SK-N-SH treated with all-trans-retinoic acid at 6 μM for 48 hours (cell line): Measurements from ENCODE around the gene ARHGAP44.

Experiments used
- ARNTL ChIP-seq: fragments of 450-650 bp; formaldehyde crosslinking; IDR thresholded peaks from 2 replicates; pipeline ENCODE4 v1.5.0; 2020; ENCODE audit warnings: low read depth, mild to moderate bottlenecking, moderate library complexity, borderline replicate concordance
- CSDC2 ChIP-seq: fragments of 250-450 bp; sonication (Bioruptor Pico); IDR thresholded peaks from 2 replicates; pipeline ENCODE4 v1.5.0; 2020; ENCODE audit warnings: mild to moderate bottlenecking, moderate library complexity
- ISL1 ChIP-seq: fragments of 250-450 bp; sonication (Bioruptor Pico); IDR thresholded peaks from 2 replicates; pipeline ENCODE4 v2.1.2; 2022; ENCODE audit warnings: mild to moderate bottlenecking, moderate library complexity
- PATZ1 ChIP-seq: fragments of 250-450 bp; sonication (Bioruptor Pico); IDR thresholded peaks from 2 replicates; pipeline ENCODE4 v1.8.0; 2020; ENCODE audit warnings: mild to moderate bottlenecking, moderate library complexity, borderline replicate concordance
- POU6F1 ChIP-seq: fragments of 250-450 bp; sonication (Bioruptor Pico); IDR thresholded peaks from 2 replicates; pipeline ENCODE4 v1.8.0; 2021; ENCODE audit warnings: low read depth, mild to moderate bottlenecking, moderate library complexity, borderline replicate concordance
- RARB ChIP-seq: fragments of 250-450 bp; sonication (Bioruptor Pico); IDR thresholded peaks from 2 replicates; pipeline ENCODE4 v1.8.0; 2021; ENCODE audit warnings: mild to moderate bottlenecking, moderate library complexity
- SNAI2 ChIP-seq: fragments of 250-450 bp; sonication (Bioruptor Pico); IDR thresholded peaks from 2 replicates; pipeline ENCODE4 v1.5.0; 2020; ENCODE audit warnings: mild to moderate bottlenecking, moderate library complexity
- TCF4 ChIP-seq: fragments of 250-450 bp; sonication (Bioruptor Pico); IDR thresholded peaks from 2 replicates; pipeline ENCODE4 v1.8.0; 2021; ENCODE audit warnings: mild to moderate bottlenecking, moderate library complexity, borderline replicate concordance
- TOX ChIP-seq: fragments of 250-450 bp; sonication (Bioruptor Pico); IDR thresholded peaks from 2 replicates; pipeline ENCODE4 v1.8.0; 2021; ENCODE audit warnings: mild to moderate bottlenecking, moderate library complexity, borderline replicate concordance
- ZC3H10 ChIP-seq: fragments of 250-450 bp; sonication (Bioruptor Pico); IDR thresholded peaks from 2 replicates; pipeline ENCODE4 v1.5.1; 2021; ENCODE audit warnings: mild to moderate bottlenecking, moderate library complexity
- ZFP3 ChIP-seq: fragments of 250-450 bp; sonication (Bioruptor Pico); IDR thresholded peaks from 2 replicates; pipeline ENCODE4 v1.5.0; 2020; ENCODE audit warnings: mild to moderate bottlenecking, moderate library complexity
- ZFP30 ChIP-seq: fragments of 450-650 bp; formaldehyde crosslinking; IDR thresholded peaks from 2 replicates; pipeline ENCODE4 v1.5.0; 2022; ENCODE audit warnings: mild to moderate bottlenecking, moderate library complexity
- ZNF8 ChIP-seq: fragments of 450-650 bp; formaldehyde crosslinking; IDR thresholded peaks from 2 replicates; pipeline ENCODE4 v1.5.0; 2020; ENCODE audit warnings: mild to moderate bottlenecking, moderate library complexity
- TF ChIP-seq, protein P1 (sequence below): fragments of 250-450 bp; sonication (Bioruptor Pico); IDR thresholded peaks from 2 replicates; pipeline ENCODE4 v1.5.1; 2020; ENCODE audit warnings: low read depth, mild to moderate bottlenecking, moderate library complexity

DNA sequence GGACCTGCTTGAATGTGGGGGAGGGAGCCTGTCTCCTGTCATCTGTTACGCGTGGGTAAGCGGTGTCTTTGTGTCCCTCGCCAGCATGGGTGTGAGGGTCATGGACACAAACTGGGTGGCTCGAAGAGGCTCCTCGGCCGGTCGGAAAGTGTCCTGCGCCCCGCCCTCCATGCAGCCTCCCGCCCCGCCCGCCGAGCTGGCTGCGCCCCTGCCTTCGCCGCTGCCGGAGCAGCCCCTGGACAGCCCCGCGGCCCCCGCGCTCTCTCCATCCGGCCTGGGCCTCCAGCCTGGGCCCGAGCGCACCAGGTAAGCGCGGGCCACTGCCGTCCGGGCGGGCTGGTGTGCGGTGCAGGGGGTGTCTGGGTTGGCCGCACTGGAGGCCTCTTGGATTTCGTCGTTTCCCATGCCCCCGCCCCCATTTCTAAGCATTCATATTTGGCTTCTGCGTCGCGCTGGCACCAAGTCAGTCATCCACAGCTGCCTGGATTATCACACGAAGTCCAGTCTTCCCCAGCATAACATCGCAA is 184.8 kb downstream of the ARHGAP44 start:
- no peak for TF ChIP-seq PATZ1 (CRISPR knock-in tag)
- no peak for TF ChIP-seq TCF4 (CRISPR knock-in tag)
- TF ChIP-seq ZFP3 (CRISPR knock-in tag): no peak
- no peak for TF ChIP-seq RARB
- TF ChIP-seq ISL1: no peak
- TF ChIP-seq CSDC2 (CRISPR knock-in tag): no peak
- no peak for TF ChIP-seq TOX (CRISPR knock-in tag)
- TF ChIP-seq, protein P1, sequence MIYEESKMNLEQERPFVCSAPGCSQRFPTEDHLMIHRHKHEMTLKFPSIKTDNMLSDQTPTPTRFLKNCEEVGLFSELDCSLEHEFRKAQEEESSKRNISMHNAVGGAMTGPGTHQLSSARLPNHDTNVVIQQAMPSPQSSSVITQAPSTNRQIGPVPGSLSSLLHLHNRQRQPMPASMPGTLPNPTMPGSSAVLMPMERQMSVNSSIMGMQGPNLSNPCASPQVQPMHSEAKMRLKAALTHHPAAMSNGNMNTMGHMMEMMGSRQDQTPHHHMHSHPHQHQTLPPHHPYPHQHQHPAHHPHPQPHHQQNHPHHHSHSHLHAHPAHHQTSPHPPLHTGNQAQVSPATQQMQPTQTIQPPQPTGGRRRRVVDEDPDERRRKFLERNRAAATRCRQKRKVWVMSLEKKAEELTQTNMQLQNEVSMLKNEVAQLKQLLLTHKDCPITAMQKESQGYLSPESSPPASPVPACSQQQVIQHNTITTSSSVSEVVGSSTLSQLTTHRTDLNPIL: no peak
- no peak for TF ChIP-seq ARNTL (CRISPR knock-in tag)
- no peak for TF ChIP-seq ZC3H10 (CRISPR knock-in tag)
- TF ChIP-seq SNAI2: no peak
- no peak for TF ChIP-seq ZFP30 (CRISPR knock-in tag)
- no peak for TF ChIP-seq POU6F1 (CRISPR knock-in tag)
- no peak for TF ChIP-seq ZNF8 (CRISPR knock-in tag)
